GM18867 (cell line): Measurements from ENCODE around the gene AUTS2.

Experiments used
- ATAC-seq: cut with Tn5 transposase; IDR thresholded peaks from one replicate; pipeline ENCODE4 v1.9.1; 2021; ENCODE audit warnings: mild to moderate bottlenecking, moderate library complexity; ENCODE audit not compliant: unreplicated experiment

AUTS2 gene

DNA sequence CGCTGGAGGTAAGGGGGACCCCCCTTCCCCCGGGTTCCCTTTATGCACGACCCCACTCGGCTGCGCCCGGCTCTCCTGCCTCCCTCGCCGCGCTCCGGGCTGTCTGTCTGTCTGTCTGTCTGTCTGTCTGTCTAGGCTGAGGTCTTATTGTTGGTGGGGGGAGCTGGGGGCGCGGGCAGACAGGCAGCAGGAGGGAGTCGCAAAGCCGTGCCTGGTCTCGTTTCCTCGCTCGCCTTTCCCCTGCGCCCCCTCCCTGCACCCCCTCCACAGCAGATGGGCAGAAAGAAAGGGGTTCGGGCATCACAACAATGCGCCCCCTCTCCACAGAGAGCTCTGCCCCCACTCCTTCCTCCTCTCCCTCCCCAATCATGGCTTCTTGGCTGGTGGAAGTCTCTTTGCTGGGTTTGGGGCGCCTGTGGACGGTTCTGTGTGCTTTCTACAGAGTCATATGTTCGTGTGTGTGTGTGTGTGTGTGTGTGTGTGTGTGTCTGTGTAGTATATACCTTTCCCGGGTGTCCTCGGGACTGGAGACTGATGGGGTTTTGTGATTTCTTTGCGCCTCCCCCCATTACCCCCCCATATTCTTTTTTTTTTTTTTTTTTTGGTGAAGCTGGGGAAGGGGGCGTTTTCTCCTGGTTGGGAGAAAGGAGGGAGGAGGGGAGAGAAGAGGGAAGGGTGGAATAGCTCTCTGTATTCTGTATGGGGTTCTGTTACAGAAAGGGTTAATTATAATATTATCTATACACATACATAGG lies 1.9 kb downstream of the AUTS2 start:
- no peak for ATAC-seq

GRCh38 chr7:69600710-69601519 lies 2.6 kb downstream of the AUTS2 start:
- no peak for ATAC-seq

- no peak for ATAC-seq
These were observed 4.2 kb downstream of the AUTS2 start for GRCh38 chr7:69602522-69602921.

DNA sequence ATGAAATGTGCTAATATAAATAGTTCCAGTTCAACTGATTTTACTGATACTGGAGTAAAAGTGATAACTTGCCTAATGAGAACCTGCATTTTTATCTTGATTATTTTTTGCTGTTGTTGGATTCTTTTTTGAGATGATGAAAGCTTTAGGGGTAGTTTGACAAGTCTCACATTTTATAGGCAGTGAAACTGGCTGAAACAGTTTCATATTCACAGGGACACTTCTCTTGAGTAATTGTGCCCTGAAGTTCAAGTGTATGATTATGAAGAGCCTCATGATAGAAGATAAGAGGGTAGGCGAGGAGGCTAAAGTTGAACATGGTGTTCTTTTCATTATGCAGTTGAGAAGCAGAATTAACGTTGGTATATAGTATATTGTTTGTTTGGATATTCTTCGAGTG lies 5.1 kb downstream of the AUTS2 start:
- ATAC-seq: peak; percentile 63

- peak; percentile 76 for ATAC-seq
These were observed 5.7 kb downstream of the AUTS2 start for GRCh38 chr7:69603937-69604494.

GRCh38 chr7:69605070-69605469 lies 6.8 kb downstream of the AUTS2 start:
- no peak for ATAC-seq

DNA sequence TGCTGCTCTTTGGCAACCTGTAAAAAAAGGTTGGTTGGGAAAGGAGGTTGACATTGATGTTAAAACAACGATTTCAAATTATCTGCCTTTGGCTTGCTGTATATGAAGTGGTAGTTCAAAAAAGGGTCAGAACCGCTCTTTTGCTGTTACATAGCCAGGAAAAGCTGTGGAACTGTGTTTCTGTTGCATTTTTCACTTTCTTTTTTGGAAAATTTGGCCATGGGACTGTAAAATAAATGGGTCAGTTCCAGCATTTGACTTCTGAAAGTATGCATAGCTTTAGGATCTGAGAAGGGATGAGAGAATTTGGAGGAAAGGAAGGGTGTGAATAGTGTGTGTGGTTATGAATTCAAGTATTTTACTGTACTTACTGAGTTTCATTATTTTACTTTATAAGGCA lies 7.3 kb downstream of the AUTS2 start:
- no peak for ATAC-seq

DNA sequence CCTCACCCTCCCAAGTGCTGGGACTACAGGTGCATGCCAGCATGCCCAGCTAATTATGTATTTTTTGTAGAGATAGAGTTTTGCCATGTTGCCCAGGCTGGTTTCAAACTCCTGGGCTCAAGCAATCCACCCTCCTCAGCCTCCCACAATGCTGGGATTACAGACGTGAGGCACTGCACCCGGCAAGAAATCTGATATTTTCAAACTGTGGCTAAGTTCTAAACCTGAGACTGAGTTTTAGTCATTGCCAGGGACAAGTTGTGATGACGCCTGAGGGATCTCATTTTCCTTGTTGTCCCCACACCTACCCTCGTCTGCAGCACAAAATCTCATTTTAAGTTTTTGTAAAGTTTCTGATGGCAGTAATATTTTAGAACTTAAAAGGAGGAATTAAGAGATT lies 9.8 kb downstream of the AUTS2 start:
- ATAC-seq: no peak

- ATAC-seq: no peak
These were observed 10.6 kb downstream of the AUTS2 start for GRCh38 chr7:69608878-69609277.

DNA sequence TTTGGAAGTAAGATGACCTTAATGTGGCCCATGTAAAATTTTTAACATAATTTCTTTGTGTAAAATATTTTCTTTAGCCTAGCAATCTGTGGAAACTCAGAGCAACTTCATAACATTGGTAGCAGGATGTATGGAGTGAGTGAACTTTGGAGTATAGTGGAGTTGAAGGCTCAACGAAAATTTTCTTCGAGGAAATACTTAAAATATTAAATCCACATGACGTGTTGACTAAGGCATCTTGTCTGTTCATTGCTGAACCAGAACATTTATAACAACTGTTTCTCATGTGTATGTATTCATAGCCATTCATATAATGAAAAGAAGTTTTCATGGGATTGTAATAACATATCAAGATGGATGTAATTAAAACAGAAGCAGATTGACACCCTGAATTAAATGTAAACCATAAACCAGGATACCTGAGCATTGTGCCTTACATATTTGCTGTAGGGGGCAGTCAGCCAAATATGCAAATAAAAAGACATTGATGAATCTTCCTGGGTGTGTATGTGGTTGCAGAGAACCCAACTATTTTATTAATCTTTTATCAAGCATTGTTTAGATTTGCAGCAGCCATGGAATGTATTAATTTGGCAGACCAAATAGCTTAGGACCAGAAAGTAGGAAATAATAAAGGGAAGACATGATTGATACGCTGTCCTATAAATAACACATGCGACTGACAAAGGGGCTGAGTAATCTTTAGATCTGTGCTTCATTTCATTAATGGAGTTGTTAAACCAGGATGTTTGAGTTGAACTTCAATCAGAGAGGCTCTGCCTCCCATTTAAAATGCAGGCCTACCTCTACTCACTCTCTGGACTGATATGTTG lies 11.5 kb downstream of the AUTS2 start:
- no peak for ATAC-seq

- no peak for ATAC-seq
These were observed 12.3 kb downstream of the AUTS2 start for GRCh38 chr7:69610374-69611084.

- ATAC-seq: no peak
These were observed 14.7 kb downstream of the AUTS2 start for GRCh38 chr7:69612981-69613380.

- ATAC-seq: no peak
These were observed 15.6 kb downstream of the AUTS2 start for GRCh38 chr7:69613846-69614245.

GRCh38 chr7:69615685-69616084 lies 17.4 kb downstream of the AUTS2 start:
- ATAC-seq: no peak

DNA sequence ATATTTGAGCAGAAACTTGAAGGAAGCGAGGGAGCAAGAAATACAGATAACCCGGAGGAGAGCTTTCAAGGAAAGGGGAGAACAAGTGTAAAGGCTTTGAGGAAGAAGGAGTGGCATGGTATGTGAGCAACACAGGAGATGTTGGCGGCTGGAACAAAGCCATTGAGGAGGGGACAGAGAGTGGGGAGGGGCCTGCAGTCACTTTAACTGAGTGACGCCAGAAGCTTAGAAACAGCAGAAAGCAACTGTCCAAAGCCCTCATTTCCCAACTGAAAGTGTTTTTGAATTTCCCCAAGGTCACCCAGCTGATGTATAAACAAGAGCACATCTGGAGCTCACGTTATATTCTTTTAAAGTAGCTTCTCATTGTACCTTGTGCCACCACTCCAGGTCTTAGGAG lies 19.1 kb downstream of the AUTS2 start:
- no peak for ATAC-seq

DNA sequence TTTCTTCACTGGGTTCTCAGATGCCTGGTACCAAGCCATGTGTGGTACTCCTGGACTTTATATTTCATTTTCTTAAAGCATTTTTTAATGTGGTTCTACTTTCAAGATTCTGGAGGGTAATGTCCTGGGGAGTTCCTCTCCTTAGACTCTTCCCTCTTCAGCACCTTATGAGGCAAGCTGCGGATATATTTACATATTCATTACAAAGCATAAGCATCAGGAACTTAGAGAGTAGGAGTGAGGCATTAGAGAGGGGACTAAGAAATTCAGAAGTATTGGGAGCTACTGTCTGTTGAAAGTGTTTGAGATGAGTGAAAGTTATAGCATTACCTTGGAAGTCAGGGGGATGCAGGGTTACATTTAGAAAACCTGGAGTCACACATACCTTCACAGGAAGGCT lies 20.8 kb downstream of the AUTS2 start:
- no peak for ATAC-seq

DNA sequence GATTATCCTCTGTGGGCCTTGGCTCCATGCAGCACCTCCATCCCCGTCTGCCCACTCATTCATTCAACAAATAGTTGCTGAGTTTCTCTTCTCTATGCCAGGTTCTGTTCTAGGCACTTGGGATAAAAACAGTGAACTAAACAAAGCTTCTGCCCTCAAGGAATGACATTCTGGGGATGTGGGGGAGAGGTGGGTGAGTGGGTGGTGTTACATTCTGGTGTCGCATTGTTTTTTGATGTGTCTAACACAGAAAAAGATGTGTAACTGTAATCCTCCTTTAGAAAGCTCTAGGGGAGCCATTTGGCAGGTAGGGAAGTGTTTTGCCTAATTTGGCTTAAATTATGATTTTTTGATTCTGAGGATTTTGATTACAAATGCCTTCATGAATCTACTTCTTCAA lies 21.4 kb downstream of the AUTS2 start:
- ATAC-seq: no peak

GRCh38 chr7:69620063-69620462 lies 21.8 kb downstream of the AUTS2 start:
- ATAC-seq: no peak

DNA sequence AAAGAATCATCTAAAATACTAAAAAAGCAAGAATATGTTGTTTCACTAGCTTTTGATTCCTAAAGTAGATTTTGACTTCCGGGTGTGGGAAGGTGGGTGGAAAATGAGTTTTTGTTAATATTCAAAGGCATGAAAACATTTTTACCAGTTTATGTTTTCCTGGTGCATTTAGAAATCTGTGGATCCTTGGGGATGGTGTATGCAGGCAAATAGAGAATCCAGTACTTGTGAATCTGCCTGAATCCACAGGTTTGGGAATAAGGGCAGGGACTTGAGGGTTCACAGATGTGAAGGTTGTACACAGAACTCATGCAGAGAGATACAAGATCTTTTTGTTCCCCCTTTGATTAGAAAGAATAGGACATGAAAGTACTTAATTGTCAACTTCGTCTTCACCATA lies 22.4 kb downstream of the AUTS2 start:
- no peak for ATAC-seq

- ATAC-seq: no peak
These were observed 23.9 kb downstream of the AUTS2 start for GRCh38 chr7:69622014-69622835.
